ENCODE results near the gene ITFG1.
"Not testable (repeated sequence)": the region's sequence is repeated elsewhere in the genome, so short reads cannot be mapped to it uniquely, and the experiment has no call there.

ITFG1 gene

DNA sequence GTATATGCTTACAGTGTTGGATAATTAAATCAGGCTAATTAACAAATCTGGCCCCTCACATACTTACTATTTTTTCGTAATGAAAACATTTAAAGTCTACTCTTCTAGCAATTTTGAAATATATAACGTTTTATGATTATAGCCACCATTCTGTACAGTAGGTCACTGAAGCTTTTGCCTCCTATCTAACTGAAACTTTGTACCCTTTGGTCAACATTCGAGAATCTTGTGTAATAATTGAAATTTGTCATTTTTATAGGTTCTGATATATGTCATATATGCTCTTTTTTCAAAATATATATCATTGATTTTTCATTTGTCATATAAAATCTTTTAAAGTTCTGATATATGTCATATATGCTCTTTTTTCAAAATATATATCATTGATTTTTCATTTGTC, 12.9 kb upstream of the ITFG1 start:
- TF ChIP-seq, protein P1, sequence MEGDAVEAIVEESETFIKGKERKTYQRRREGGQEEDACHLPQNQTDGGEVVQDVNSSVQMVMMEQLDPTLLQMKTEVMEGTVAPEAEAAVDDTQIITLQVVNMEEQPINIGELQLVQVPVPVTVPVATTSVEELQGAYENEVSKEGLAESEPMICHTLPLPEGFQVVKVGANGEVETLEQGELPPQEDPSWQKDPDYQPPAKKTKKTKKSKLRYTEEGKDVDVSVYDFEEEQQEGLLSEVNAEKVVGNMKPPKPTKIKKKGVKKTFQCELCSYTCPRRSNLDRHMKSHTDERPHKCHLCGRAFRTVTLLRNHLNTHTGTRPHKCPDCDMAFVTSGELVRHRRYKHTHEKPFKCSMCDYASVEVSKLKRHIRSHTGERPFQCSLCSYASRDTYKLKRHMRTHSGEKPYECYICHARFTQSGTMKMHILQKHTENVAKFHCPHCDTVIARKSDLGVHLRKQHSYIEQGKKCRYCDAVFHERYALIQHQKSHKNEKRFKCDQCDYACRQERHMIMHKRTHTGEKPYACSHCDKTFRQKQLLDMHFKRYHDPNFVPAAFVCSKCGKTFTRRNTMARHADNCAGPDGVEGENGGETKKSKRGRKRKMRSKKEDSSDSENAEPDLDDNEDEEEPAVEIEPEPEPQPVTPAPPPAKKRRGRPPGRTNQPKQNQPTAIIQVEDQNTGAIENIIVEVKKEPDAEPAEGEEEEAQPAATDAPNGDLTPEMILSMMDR (IDR thresholded peaks at IDR 0.05; ENCODE audit: insufficient read depth, low read depth, low read length, missing control alignments), result no peak
- H3K4me3 ChIP-seq (ENCODE audit: low read depth, low read length), result no peak overlapping the region
- no peak for DNase-seq (ENCODE audit: low read depth)

DNA sequence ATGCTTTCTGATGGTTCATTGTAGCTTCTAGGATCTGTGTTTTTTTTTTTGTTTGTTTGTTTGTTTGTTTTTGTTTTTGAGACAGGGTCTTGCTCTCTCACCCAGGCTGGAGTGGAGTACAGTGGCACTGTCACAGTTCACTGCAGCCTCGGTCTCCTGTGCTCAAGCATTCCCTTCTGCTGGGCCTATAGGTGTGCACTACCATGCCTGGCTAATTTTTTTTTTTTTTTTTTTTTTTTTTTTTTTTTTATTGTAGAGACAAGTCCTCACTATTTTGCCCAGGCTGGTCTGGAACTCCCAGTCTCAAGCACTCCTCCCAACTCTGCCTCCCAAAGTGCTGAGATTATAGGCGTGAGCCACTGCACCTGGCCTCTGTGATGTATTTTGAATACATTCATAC, 12.1 kb upstream of the ITFG1 start:
- not testable (repeated sequence) for H3K4me3 ChIP-seq (ENCODE audit: low read depth, low read length); DNase-seq (ENCODE audit: low read depth)

DNA sequence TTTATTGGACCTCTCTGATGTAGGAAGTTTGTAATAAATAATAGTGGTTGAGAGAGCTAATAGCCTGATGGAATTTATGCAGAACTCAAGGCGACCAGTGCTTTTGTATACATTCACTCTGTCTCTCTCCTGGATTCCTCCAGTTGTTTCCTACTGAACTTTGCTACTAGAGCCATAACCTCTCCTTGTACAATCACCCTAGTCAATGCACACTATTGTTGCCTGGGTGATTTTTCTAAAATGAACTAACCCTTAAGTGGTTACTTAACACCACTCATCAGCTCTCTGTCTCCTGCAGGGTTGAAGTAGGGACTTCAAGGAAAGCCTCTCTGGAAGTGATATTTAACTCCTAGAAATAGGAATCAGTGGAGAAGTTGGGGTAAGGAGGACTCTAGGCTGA, 9.9 kb upstream of the ITFG1 start:
- H3K4me3 ChIP-seq (ENCODE audit: low read depth, low read length), result no peak overlapping the region
- TF ChIP-seq, protein P1 (IDR thresholded peaks at IDR 0.05; ENCODE audit: insufficient read depth, low read depth, low read length, missing control alignments), result no peak
- no peak for DNase-seq (ENCODE audit: low read depth)

DNA sequence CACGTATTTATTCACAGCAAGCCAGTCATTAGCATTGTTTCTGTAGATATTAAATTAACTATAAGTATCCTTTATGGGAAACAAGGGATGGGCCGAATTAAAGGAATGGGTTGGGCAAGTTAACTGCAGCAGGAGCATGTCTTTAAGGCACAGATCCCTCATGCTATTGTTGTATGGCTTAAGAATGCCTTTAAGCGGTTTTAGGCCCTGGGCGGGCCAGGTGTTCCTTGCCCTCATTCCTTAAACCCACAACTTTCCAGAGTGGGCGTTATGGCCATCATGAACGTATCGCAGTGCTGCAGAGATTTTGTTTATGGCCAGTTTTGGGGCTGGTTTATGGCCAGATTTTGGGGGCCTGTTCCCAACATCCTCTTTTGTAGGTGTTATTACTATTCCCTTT, 9.3 kb upstream of the ITFG1 start:
- H3K4me3 ChIP-seq (ENCODE audit: low read depth, low read length), result no peak overlapping the region
- TF ChIP-seq, protein P1 (IDR thresholded peaks at IDR 0.05; ENCODE audit: insufficient read depth, low read depth, low read length, missing control alignments), result no peak
- no peak for DNase-seq (ENCODE audit: low read depth)

DNA sequence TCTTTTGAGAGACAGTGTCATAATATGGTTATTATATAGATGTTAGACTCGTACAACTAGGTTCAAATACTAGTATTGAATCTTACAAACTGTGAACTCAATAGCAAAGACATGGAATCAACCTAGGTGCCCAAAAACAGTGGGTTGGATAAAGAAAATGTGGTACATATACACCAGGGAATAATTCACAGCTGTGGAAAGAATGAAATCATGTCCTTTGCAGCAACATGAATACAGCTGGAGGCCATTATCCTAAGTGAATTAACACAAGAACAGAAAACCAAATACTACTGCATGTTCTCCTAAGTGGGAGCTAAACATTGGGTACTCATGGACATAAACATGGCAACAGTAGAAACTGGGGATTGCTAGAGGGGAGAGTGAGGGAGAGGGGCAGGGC, 8.4 kb upstream of the ITFG1 start:
- TF ChIP-seq, protein P1 (IDR thresholded peaks at IDR 0.05; ENCODE audit: insufficient read depth, low read depth, low read length, missing control alignments), result no peak
- no peak for DNase-seq (ENCODE audit: low read depth)
- no peak overlapping the region for H3K4me3 ChIP-seq (ENCODE audit: low read depth, low read length)

DNA sequence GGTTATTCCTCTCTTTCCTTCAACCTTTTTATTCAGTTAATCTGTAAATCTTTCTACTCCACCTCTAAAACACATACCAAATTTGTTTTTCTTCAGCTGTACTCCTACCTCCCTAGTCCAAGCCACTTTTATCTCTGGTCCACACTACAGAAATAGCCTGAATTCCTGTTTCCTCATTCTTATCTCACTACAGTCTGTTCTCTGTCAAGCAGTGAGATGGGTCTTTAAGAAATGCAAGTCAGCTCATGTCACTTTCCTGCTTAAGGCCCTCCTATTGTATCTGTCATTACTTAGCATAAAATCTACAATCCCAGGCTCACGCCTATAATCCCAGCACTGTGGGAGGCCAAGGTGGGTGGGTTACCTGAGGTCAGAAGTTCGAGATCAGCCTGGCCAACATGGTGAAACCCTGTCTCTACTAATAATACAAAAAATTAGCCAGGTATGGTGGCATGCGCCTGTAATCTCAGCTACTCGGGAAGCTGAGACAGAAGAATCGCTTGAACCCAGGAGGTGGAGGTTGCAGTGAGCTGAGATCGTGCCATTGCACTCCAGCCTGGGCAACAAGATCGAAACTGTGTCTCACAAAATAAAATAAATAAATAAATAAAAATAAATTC, 7.3 kb upstream of the ITFG1 start:
- H3K4me3 ChIP-seq (ENCODE audit: low read depth, low read length); DNase-seq (ENCODE audit: low read depth): not testable (repeated sequence)

DNA sequence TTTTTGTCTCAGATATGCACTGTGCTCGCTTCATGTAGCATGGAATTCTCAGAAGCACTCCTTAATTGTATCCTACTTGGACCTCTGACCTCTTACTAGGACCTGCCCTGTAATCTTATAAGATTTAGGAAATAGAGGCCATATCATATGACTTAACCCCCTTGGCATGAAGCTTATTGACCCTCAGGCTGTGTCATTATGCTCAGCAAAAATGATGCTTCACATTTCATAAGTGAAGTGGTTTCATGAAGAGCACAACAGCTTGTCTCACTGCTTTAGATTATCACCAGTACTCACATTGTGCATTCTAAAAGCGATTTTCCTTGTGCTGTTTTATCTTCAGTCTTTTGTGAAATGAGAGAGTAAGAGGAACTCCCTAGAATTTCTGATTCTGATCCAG, 6.6 kb upstream of the ITFG1 start:
- TF ChIP-seq, protein P1 (IDR thresholded peaks at IDR 0.05; ENCODE audit: insufficient read depth, low read depth, low read length, missing control alignments), result no peak
- DNase-seq (ENCODE audit: low read depth), result no peak
- no peak overlapping the region for H3K4me3 ChIP-seq (ENCODE audit: low read depth, low read length)

DNA sequence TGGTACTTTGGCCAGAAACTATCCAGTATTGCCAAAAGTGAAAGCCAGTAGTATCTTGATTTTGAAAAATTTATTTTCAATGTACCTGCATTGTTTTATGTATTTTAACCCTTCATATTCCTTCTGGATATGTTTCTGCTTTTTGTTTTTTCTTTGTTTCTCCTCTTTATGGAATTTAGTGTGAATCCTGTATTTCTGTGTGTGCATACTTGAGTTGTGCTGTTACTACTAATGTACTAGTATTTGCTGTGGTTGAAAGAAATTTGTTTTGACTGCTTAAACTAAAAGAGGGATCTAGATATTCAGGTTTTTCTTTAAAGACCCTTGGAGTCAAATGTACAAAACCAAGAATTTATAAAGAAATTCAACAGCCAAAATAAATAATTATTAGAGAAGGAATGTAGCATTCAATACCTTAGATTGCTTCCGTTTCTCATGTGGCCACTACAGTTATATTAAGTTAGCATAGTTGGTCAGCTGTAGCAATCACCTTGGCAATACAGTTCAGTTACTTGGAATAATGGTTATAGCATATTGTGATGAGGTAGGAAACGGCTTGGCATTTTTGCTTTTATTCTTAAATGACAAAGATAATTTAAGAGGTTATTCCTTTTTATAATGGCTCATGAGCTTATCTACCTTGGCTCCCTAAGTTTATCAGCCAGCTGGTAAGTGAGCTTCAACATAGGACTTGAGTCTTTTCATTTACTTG, 5.2 kb upstream of the ITFG1 start:
- DNase-seq (ENCODE audit: low read depth), result no peak
- TF ChIP-seq, protein P1 (IDR thresholded peaks at IDR 0.05; ENCODE audit: insufficient read depth, low read depth, low read length, missing control alignments), result no peak
- H3K4me3 ChIP-seq (ENCODE audit: low read depth, low read length), result no peak overlapping the region

Measured in GM12865 (cell line).